HG03066 (cell line): ENCODE measurements around the gene BICC1.

ENCODE experiments used
- ATAC-seq: cut with Tn5 transposase; IDR thresholded peaks from one replicate; pipeline ENCODE4 v1.9.1; 2021; ENCODE audit warnings: low read depth; ENCODE audit not compliant: unreplicated experiment

BICC1 gene

GRCh38 chr10:58772758-58773157 lies 260.1 kb downstream of the BICC1 start:
- no peak for ATAC-seq

GRCh38 chr10:58773341-58773740 lies 260.7 kb downstream of the BICC1 start:
- ATAC-seq, result no peak

DNA sequence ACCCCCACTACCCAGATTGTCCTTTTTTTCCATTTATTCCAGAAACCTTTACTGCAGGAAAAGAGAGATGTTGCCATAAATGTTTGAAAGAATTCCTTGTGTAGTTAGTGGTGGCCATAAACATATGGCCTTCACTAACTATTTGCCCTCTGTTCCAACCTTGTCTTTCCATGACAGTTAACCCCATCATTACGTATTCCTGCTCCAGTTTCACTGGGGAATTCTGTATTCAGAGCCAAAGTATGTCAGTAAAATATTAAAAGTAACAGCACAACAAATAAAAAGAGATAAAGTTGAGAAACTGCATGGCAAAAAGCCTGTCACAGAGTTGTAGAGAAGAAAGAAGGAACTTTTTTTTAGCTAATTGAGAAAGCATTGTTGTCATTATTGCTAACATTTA lies 261.3 kb downstream of the BICC1 start:
- no peak for ATAC-seq

- no peak for ATAC-seq
Observed at GRCh38 chr10:58775960-58776567, 263.4 kb downstream of the BICC1 start.

DNA sequence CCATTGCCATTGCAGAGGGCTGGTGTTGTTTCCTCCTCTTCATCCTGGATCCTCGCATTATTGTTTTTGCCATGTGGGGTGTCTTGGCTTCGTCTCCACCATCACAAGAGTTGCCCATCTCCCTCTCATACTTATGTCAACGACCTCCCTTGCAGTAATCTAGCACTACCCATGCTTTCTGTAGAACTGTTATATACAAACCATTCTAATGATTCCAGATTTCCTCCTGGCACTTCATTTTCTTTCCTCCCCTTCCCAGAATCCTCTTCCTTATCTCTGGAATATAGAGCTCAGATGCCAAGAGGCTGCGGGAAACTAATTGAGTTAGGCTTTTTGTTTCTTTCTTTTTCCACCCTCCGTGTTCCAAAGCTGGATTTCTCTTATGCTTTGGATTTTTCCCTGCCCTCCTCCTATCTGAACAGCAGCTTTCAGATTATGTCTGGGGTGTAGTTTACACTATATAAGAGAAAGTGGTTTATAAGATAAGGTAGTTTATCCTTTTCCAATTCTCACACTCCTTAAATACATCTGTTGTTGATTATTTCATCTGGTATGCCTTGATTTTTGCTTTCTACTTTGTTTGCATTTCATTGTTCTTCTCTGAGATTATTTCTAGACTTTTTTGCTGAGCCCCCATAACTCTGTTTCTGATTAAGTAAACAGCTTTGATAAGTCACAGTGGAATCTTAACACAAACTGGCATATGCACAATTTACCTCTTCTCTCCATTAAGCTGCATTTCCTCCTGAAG lies 264.1 kb downstream of the BICC1 start:
- ATAC-seq, result no peak

DNA sequence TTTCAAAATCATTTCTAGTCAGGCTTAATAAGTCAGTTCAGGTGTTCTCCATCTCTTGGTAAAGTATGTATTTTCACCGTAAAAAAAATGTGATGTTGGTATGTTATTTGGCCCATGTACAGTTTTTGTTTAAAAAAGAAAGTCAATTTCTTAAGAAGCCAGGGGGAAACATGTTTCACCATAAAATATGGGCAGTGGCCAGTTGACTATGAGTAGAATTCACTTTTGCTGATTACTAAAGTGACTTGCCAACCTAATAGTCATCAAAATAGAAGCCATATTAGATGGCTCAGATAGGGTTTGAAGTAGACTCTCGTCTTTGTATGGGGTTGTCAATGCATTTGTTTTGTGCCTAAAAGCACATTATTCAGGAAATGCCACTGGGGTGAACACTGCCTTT lies 266.3 kb downstream of the BICC1 start:
- no peak for ATAC-seq

- no peak for ATAC-seq
Observed at GRCh38 chr10:58779594-58779993, 266.9 kb downstream of the BICC1 start.

- no peak for ATAC-seq
Observed at GRCh38 chr10:58780476-58780875, 267.8 kb downstream of the BICC1 start.

DNA sequence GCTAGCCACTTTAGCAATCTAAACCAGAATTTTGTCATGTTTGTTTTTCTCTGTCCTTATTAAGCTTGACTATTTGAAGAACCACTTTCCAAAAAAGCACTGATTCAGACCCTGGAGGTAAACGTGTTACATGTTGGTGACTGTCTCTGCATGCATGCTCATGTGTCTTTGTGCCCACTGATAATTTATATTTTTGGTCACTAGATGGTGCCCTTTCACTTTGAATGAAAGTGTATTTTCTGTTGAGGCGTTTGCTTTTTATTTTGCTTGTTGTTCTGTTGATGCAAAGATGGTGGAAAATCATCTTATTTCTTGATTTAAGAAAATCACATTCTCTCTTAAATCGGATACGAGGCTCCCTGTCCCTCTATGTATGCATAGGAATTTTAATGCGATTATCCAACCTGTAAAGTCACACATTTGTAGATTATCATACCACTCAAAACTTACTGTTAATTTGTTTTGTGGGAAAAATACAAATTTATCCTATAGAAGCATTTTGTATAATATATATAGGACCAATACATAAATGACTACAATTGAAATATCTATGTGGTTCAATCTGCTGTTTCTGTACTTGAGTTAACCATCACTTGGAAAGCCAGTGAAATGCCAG lies 269.3 kb downstream of the BICC1 start:
- no peak for ATAC-seq

- no peak for ATAC-seq
Observed at GRCh38 chr10:58782876-58783851, 270.5 kb downstream of the BICC1 start.

DNA sequence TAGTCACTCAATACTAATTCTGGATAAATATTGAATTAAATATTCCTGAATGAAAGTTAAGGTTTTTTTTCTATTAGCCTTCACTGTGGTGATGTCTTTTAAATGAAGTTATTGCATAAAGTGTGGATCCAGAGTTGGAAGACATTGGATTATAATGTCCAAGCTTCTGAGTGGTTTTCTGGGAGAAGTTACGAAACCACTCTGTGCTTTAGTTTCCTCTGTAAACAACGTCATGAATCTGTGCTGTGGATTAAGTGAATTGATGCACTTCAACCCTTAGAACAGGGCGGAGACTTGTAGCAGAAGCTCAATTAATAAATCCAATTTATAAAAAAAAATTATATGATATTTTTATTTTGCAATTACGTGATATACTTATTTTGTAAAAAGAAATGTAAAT lies 271.7 kb downstream of the BICC1 start:
- no peak for ATAC-seq

GRCh38 chr10:58785354-58785753 lies 272.7 kb downstream of the BICC1 start:
- no peak for ATAC-seq

GRCh38 chr10:58791137-58791536 lies 278.5 kb downstream of the BICC1 start:
- ATAC-seq, result no peak

DNA sequence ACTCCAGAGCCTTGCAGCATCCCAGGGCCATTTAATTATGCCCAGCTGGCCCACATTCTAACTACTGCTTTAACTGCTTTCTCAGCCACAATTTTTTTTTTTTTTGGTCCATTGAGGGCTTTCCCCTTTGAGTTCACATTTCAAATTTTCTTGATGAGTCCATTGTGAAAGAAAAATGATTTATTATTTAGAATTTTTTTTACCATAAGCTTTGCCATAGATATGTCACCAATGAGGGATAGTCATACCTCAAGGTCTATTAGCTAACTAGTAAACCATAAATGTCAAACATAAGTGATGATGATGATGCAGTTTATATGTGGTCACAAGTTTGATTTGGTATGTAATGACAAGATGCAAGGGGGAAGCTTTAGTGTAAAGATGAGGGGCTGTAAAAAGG lies 282.9 kb downstream of the BICC1 start:
- ATAC-seq, result no peak

DNA sequence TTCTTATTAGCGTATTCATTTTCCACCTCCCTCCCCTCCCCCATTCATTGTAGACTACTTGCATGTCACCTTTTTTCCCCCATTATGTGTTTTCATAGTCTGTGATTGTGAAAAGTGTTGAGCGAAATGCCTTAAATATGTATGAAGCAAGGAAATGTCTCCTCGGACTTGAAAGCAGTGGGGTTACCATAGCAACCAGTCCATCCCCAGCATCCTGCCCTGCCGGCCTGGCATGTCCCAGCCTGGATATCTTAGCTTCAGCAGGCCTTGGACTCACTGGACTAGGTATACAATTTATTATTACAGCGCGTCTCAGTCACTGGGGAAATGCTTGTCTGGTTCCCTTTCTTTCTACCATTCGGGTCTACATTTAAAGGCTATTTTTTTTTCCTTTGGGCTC lies 283.6 kb downstream of the BICC1 start:
- no peak for ATAC-seq

DNA sequence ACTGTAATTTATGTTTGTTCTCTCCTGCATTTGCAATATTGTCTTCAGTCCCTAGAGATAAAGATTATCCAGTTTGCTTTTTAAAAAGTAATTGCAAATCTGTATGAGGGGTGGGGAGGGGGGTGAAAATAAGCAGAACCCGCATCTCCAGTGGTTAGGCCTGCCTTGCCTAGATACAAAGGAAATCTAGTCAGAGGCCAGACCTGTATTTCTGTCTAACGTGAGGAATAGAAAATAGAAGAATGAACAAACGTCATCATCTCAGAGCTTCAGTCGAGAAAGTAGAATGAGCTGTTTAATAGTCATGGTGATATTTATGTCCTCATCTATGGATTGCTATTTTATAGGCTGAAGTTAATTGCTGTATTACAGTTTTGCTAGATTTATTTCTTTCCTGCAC lies 284.2 kb downstream of the BICC1 start:
- ATAC-seq, result no peak

DNA sequence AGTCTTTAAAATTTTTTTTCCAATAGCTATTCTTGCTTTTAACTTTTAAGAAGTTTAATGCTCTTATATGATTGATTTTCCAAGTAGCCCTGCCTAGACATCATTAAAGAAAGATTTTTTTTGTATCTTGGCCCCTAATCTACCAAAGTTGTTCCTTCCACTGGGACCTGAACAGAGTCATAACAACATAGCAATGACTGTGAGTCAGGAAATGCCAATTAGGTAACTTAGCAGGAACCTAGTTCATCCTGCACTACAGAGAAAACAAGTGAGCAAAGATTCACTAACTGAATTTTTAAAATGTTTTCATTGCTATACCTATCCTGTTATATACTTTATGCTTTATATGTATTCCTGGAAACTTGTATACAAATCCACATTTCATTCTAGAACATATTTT lies 284.7 kb downstream of the BICC1 start:
- no peak for ATAC-seq

DNA sequence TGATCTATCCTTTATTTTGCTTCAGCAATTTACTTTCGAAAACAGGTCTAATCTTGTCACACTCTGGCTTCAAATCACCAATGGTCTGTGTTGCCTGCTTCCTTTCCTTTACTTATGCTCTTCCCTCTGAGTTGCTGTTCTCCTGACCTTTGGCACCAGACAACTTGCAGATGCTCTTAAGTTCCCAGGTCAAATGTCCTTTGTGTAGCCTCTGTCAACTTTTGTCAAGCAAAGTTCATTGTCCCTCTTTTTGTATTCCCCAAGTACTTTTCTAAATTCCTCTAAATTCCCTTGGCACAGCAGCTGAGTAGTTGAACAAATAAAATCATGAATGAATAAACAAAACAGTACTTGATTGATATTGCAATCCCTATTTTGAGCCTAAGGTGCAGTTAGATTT lies 289.4 kb downstream of the BICC1 start:
- no peak for ATAC-seq

- ATAC-seq, result no peak
Observed at GRCh38 chr10:58806323-58806722, 293.7 kb downstream of the BICC1 start.

DNA sequence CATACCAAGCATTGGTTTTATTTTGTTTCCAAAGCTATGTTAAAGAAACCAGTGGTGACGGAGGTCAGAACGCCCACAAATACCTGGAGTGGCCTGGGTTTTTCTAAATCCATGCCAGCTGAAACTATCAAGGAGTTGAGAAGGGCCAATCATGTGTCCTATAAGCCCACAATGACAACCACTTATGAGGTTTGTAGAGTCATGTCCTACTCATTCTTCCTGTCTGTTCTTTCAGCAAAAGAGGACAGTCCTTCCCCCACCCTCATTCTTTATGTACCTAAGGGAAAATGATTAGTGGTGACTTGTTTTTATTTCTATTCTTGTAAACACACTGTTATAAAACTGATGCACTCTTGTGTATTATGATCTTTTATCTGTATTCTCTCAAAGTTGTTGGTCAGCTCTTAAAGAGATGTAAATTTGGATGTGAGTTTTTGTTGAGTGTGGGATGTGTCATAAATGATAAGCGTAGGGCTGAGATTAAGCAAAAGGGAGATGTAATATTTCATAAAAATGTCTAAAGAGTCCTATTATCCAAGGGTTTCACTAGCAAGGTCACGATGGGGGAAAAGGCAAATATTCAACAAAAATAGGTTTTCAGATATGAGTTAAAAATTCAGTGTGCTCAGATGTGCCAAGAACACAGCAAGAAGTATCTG lies 294.4 kb downstream of the BICC1 start:
- ATAC-seq, result no peak
